Endodermal cell (in vitro differentiated cells): ENCODE measurements around the gene NGFR. TPM values are rescaled to one million over a fixed set of nuclear protein-coding genes. Genes with fewer than 3 reads are reported as not detected.

Experiments used
- DNase-seq: peaks from one replicate; pipeline ENCODE4 v3.0.0-alpha.2; 2017
- H3K27ac ChIP-seq: 2 replicates; pipeline ENCODE4 v1.5.1; 2013; ENCODE audit warnings: mild to moderate bottlenecking, low read depth, low read length, moderate library complexity
- H3K27me3 ChIP-seq: 2 replicates; pipeline ENCODE4 v1.6.1; 2013; ENCODE audit warnings: mild to moderate bottlenecking, low read length, moderate library complexity; ENCODE audit not compliant: insufficient read depth, control insufficient read depth, poor library complexity, severe bottlenecking
- H3K36me3 ChIP-seq: 2 replicates; pipeline ENCODE4 v1.7.0; 2013; ENCODE audit warnings: mild to moderate bottlenecking, low read length, moderate library complexity; ENCODE audit not compliant: control insufficient read depth, insufficient read depth
- H3K4me1 ChIP-seq: one replicate; pipeline ENCODE4 v1.7.0; 2013; ENCODE audit warnings: low read length; ENCODE audit not compliant: control insufficient read depth, insufficient read depth
- H3K4me3 ChIP-seq: 2 replicates; pipeline ENCODE4 v1.5.1; 2013; ENCODE audit warnings: mild to moderate bottlenecking, low read length, moderate library complexity
- H3K9ac ChIP-seq: 2 replicates; pipeline ENCODE4 v1.6.1; 2013; ENCODE audit warnings: mild to moderate bottlenecking, low read length, moderate library complexity; ENCODE audit not compliant: poor library complexity, severe bottlenecking; ENCODE audit errors: extremely low read depth
- H3K9me3 ChIP-seq: 2 replicates; pipeline ENCODE4 v1.6.1; 2013; ENCODE audit warnings: mild to moderate bottlenecking, low read length, moderate library complexity; ENCODE audit not compliant: control insufficient read depth
- H3K27ac Mint-ChIP-seq: 2 replicates; pipeline ENCODE4 v1.8.0; 2020; ENCODE audit warnings: mixed read lengths
- H3K27me3 Mint-ChIP-seq: 2 replicates; pipeline ENCODE4 v1.8.0; 2021; ENCODE audit warnings: mild to moderate bottlenecking, mixed read lengths; ENCODE audit not compliant: insufficient read depth
- H3K36me3 Mint-ChIP-seq: 2 replicates; pipeline ENCODE4 v1.8.0; 2020; ENCODE audit warnings: low read depth, mixed read lengths
- H3K4me1 Mint-ChIP-seq: 2 replicates; pipeline ENCODE4 v1.8.0; 2020; ENCODE audit warnings: mixed read lengths
- H3K4me3 Mint-ChIP-seq: 2 replicates; pipeline ENCODE4 v1.8.0; 2020; ENCODE audit warnings: mild to moderate bottlenecking, moderate library complexity, mixed read lengths
- H3K9me3 Mint-ChIP-seq: 2 replicates; pipeline ENCODE4 v1.8.0; 2020; ENCODE audit warnings: mild to moderate bottlenecking, mixed read lengths
- CTCF ChIP-seq: fragments of 200-600 bp; sonication (generic); conservative IDR thresholded peaks from 2 replicates; pipeline ENCODE4 v1.5.0; 2021; ENCODE audit warnings: antibody characterized with exemption, mild to moderate bottlenecking
- WGBS, 2 experiments: methylation state at CpG; one replicate each; pipeline versions ENCODE4 v1.1.5 to v1.1.7; 2013; ENCODE audit warnings: missing lambda C conversion rate in 2 of 2, mixed read lengths in 1 of 2; ENCODE audit not compliant: insufficient coverage in 1 of 2, insufficient read length in 1 of 2; 5-methylcytosine and 5-hydroxymethylcytosine counted together
- total RNA-seq, 2 donors: library from RNA; stranded (reverse); fragmentation: NEBNext Ultra II Directional in 1 of 2; extraction: Animal tissue kit (Norgen Biotek cat#: 25700) in 1 of 2; gene quantifications; 2 replicates in 1 of 2; 3 replicates in 1 of 2; pipeline ENCODE4 v1.2.1, GENCODE V29; 2021

NGFR gene
- total RNA-seq, 2 donors from 2014 or later, result 1.3 to 1.6 TPM

GRCh38 chr17:49460401-49460800, 34.7 kb upstream of the NGFR start:
- H3K4me1 Mint-ChIP-seq, result peaks cover 17% of the 10 kb centered on the region
- Histone ChIP-seq H3K9me3 (peaks cover 10% of the 10 kb centered on the region), H3K9ac (no peak overlapping the region), H3K27me3 (peaks cover 29% of the 10 kb centered on the region), H3K4me1 (peaks cover 7% of the 10 kb centered on the region), H3K36me3 (no peaks in the 10 kb centered on the region), H3K4me3 (no peak overlapping the region), H3K27ac (no peak overlapping the region)
- no peaks in the 10 kb centered on the region for H3K36me3 Mint-ChIP-seq
- no peak overlapping the region for H3K27ac Mint-ChIP-seq
- DNase-seq, result no peak
- no peak for TF ChIP-seq CTCF
- H3K27me3 Mint-ChIP-seq, result peaks cover 44% of the 10 kb centered on the region
- peaks cover 9% of the 10 kb centered on the region for H3K9me3 Mint-ChIP-seq
- H3K4me3 Mint-ChIP-seq, result no peak overlapping the region
- WGBS, 2 experiments, result 90 to 91% methylated on average over 6 to 7 of the region's 7 CpGs

DNA sequence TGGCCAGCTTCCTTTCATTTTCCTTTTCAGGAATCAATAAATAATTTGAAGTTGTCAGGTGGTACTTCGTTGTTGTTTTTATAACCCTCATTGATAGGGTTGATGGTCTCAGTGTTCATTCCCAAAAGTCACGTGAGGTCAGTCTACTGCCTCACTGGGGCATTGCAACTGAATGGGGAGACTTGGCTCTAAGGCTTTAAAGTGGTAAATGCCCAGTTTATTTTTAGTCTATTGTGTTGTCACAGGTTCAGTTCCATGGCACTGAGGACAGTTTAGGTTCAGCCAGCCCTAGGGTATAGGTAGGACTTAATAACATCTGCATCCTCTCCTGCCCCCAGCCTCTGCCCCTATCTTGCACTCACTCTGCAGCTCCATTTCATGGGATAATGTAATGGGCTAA, 33.5 kb upstream of the NGFR start:
- Mint-ChIP-seq H3K4me1 (peaks cover 17% of the 10 kb centered on the region), H3K4me3 (no peak overlapping the region), H3K9me3 (peaks cover 9% of the 10 kb centered on the region), H3K27me3 (peaks cover 42% of the 10 kb centered on the region), H3K36me3 (no peaks in the 10 kb centered on the region), H3K27ac (no peak overlapping the region)
- no peak for TF ChIP-seq CTCF
- WGBS, 2 experiments, result 98 to 100% methylated on average over 1 to 2 of the region's 2 CpGs
- peaks cover 7% of the 10 kb centered on the region for H3K4me1 ChIP-seq
- H3K9ac ChIP-seq, result no peak overlapping the region
- H3K27ac ChIP-seq, result no peak overlapping the region
- H3K4me3 ChIP-seq, result no peak overlapping the region
- no peaks in the 10 kb centered on the region for H3K36me3 ChIP-seq
- peaks cover 10% of the 10 kb centered on the region for H3K9me3 ChIP-seq
- H3K27me3 ChIP-seq, result peaks cover 20% of the 10 kb centered on the region
- no peak for DNase-seq

DNA sequence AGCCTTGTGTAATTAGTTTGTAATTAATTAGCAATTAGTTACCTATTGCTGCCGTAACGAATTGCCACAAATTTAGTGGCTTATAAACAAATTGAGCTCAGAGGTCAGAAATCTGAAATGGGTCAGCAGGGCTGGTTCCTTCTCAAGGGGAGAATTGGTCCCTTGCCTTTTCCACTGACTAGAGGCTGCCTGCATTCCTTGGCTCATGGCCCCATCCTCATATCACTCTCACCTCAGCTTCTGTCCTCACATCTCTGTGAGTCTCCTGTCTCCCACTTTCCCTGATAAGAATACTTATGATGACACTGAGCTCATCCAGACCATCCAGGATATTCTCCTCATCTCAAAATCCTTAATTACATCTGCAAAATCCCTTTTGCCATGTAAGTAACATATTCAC, 31.0 kb upstream of the NGFR start:
- no peak for TF ChIP-seq CTCF
- no peak overlapping the region for H3K27ac ChIP-seq
- H3K4me1 Mint-ChIP-seq, result peaks cover 11% of the 10 kb centered on the region
- H3K9me3 Mint-ChIP-seq, result peaks cover 9% of the 10 kb centered on the region
- WGBS, 2 experiments, result 40 to 74% methylated on average over 2 of the region's 2 CpGs
- H3K4me3 Mint-ChIP-seq, result no peak overlapping the region
- H3K27me3 ChIP-seq, result peaks cover 29% of the 10 kb centered on the region
- no peaks in the 10 kb centered on the region for H3K36me3 ChIP-seq
- no peak overlapping the region for H3K27ac Mint-ChIP-seq
- H3K9me3 ChIP-seq, result peaks cover 10% of the 10 kb centered on the region
- peaks cover 44% of the 10 kb centered on the region for H3K27me3 Mint-ChIP-seq
- H3K9ac ChIP-seq, result no peak overlapping the region
- peaks cover 7% of the 10 kb centered on the region for H3K4me1 ChIP-seq
- no peaks in the 10 kb centered on the region for H3K36me3 Mint-ChIP-seq
- no peak for DNase-seq
- H3K4me3 ChIP-seq, result no peak overlapping the region
